ENCODE results near the gene ENTHD1.
"Not testable (repeated sequence)": the region's sequence is repeated elsewhere in the genome, so short reads cannot be mapped to it uniquely, and the experiment has no call there.

ENTHD1 gene

DNA sequence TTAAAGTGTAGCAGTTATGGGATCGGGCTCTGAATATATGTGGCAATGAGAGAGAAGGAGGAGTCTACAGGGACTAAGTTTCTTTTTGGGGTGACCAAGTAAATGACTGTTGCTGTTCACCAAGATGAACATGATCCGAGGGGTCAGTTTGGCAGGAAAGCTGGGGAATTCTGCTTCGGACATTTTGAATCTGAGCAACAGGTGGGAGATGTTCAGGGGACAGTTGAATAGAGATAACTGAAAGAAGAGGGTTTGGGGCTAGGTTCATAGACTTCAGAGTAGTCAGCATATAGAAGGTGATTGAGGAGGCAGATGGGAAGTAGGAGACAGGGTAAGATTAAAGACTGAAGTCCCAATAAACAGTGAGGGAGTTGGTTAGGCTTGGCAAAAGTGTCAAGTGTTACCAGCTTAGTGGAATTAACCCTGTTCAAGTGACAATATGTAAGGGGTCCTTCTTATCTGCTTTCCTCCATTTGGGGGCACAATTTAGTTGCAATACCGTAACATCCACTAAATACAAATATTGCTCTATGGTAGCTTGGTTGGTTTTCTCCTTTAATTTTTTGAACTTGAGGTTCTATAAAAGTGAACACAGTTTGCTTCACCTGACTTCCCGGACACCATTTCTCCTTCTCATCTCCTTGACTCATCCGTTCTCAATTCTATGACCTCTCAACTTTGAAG is 2.9 kb upstream of the ENTHD1 start:
- no peak overlapping the region for H3K27ac ChIP-seq (ENCODE audit: low read length)
- H3K4me3 ChIP-seq (ENCODE audit: low read length) = no peak overlapping the region
- peaks cover 35% of the 10 kb centered on the region for H3K4me1 ChIP-seq (ENCODE audit: low read length)
- H3K4me2 ChIP-seq (ENCODE audit: low read length) = no peak overlapping the region
- no peaks in the 10 kb centered on the region for H3K36me3 ChIP-seq (replicated peaks; ENCODE audit: low read depth, low read length)
- H4K20me1 ChIP-seq (ENCODE audit: insufficient read depth, low read length) = no peaks in the 10 kb centered on the region
- no peaks in the 10 kb centered on the region for H3K79me2 ChIP-seq (ENCODE audit: low read length)
- TF ChIP-seq EZH2phosphoT487 (IDR thresholded peaks at IDR 0.05; ENCODE audit: low read depth) = no peak
- TF ChIP-seq, protein P1, sequence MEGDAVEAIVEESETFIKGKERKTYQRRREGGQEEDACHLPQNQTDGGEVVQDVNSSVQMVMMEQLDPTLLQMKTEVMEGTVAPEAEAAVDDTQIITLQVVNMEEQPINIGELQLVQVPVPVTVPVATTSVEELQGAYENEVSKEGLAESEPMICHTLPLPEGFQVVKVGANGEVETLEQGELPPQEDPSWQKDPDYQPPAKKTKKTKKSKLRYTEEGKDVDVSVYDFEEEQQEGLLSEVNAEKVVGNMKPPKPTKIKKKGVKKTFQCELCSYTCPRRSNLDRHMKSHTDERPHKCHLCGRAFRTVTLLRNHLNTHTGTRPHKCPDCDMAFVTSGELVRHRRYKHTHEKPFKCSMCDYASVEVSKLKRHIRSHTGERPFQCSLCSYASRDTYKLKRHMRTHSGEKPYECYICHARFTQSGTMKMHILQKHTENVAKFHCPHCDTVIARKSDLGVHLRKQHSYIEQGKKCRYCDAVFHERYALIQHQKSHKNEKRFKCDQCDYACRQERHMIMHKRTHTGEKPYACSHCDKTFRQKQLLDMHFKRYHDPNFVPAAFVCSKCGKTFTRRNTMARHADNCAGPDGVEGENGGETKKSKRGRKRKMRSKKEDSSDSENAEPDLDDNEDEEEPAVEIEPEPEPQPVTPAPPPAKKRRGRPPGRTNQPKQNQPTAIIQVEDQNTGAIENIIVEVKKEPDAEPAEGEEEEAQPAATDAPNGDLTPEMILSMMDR (IDR thresholded peaks at IDR 0.05; ENCODE audit: low read depth, low read length) = 0 out of 2 replicates have a peak, but pooled peaks have one; percentile 11
- no peak overlapping the region for H3K9ac ChIP-seq (ENCODE audit: low read length)
- no peak overlapping the region for H2AFZ ChIP-seq (ENCODE audit: low read depth, low read length)
- no peaks in the 10 kb centered on the region for H3K9me3 ChIP-seq (ENCODE audit: insufficient read depth, low read length)
- H3K27me3 ChIP-seq (ENCODE audit: low read depth, low read length) = peaks cover 10% of the 10 kb centered on the region

- Histone ChIP-seq H4K20me1 (ENCODE audit: insufficient read depth, low read length) (no peaks in the 10 kb centered on the region), H3K4me3 (ENCODE audit: low read length) (no peak overlapping the region), H3K36me3 (replicated peaks; ENCODE audit: low read depth, low read length) (no peaks in the 10 kb centered on the region), H3K4me1 (ENCODE audit: low read length) (peaks cover 27% of the 10 kb centered on the region), H3K4me2 (ENCODE audit: low read length) (no peak overlapping the region), H3K27me3 (ENCODE audit: low read depth, low read length) (peaks cover 15% of the 10 kb centered on the region), H3K79me2 (ENCODE audit: low read length) (no peaks in the 10 kb centered on the region), H2AFZ (ENCODE audit: low read depth, low read length) (no peak overlapping the region), H3K27ac (ENCODE audit: low read length) (no peak overlapping the region), H3K9me3 (ENCODE audit: insufficient read depth, low read length) (no peaks in the 10 kb centered on the region), H3K9ac (ENCODE audit: low read length) (no peak overlapping the region)
- TF ChIP-seq, protein P1 (IDR thresholded peaks at IDR 0.05; ENCODE audit: low read depth, low read length) = no peak
- TF ChIP-seq EZH2phosphoT487 (IDR thresholded peaks at IDR 0.05; ENCODE audit: low read depth) = no peak
Measured at GRCh38 chr22:39895682-39896081, 2.1 kb upstream of the ENTHD1 start.

- TF ChIP-seq, protein P1 (IDR thresholded peaks at IDR 0.05; ENCODE audit: low read depth, low read length) = no peak
- TF ChIP-seq EZH2phosphoT487 (IDR thresholded peaks at IDR 0.05; ENCODE audit: low read depth) = no peak
- Histone ChIP-seq H3K4me1 (ENCODE audit: low read length) (peaks cover 16% of the 10 kb centered on the region), H3K27me3 (ENCODE audit: low read depth, low read length) (peaks cover 18% of the 10 kb centered on the region)
Measured at GRCh38 chr22:39894554-39895092, 1.1 kb upstream of the ENTHD1 start.

GRCh38 chr22:39889924-39890323 is 3.6 kb downstream of the ENTHD1 start:
- H3K9ac ChIP-seq (ENCODE audit: low read length); H2AFZ ChIP-seq (ENCODE audit: low read depth, low read length); H3K4me2 ChIP-seq (ENCODE audit: low read length); H3K4me1 ChIP-seq (ENCODE audit: low read length); H3K36me3 ChIP-seq (replicated peaks; ENCODE audit: low read depth, low read length); H4K20me1 ChIP-seq (ENCODE audit: insufficient read depth, low read length); H3K27ac ChIP-seq (ENCODE audit: low read length); H3K9me3 ChIP-seq (ENCODE audit: insufficient read depth, low read length); H3K79me2 ChIP-seq (ENCODE audit: low read length); H3K4me3 ChIP-seq (ENCODE audit: low read length): not testable (repeated sequence)
- peaks cover 39% of the 10 kb centered on the region for H3K27me3 ChIP-seq (ENCODE audit: low read depth, low read length)

More at GRCh38 chr22:39894554-39895092, 1.1 kb upstream of the ENTHD1 start:
- Histone ChIP-seq H3K9me3 (ENCODE audit: insufficient read depth, low read length) (no peaks in the 10 kb centered on the region), H3K27ac (ENCODE audit: low read length) (no peak overlapping the region), H3K36me3 (replicated peaks; ENCODE audit: low read depth, low read length) (no peaks in the 10 kb centered on the region), H3K9ac (ENCODE audit: low read length) (no peak overlapping the region), H3K4me3 (ENCODE audit: low read length) (no peak overlapping the region), H4K20me1 (ENCODE audit: insufficient read depth, low read length) (no peaks in the 10 kb centered on the region), H2AFZ (ENCODE audit: low read depth, low read length) (no peak overlapping the region), H3K4me2 (ENCODE audit: low read length) (no peak overlapping the region), H3K79me2 (ENCODE audit: low read length) (no peaks in the 10 kb centered on the region)

All from OCI-LY3 (cell line).